Adrenal gland (tissue), 5 donors: Measurements from ENCODE around the gene NHS.

Experiments used
- CTCF ChIP-seq, 6 experiments: fragments of 450-650 bp in 4 of 6; fragments of 200-600 bp in 2 of 6; sonication (generic) in 1 of 6; IDR thresholded peaks; 1 replicate in 5 of 6; 2 replicates in 1 of 6; pipeline versions ENCODE4 v1.5.1 to v1.8.0; 2016 to 2021; ENCODE audit warnings: antibody characterized with exemption in 6 of 6, mild to moderate bottlenecking in 2 of 6, moderate library complexity in 1 of 6
- POLR2A ChIP-seq, 2 donors: fragments of 450-650 bp; IDR thresholded peaks; one replicate each; pipeline ENCODE4 v1.6.1; 2017; ENCODE audit warnings: antibody characterized with exemption in 2 of 2, mild to moderate bottlenecking in 2 of 2, moderate library complexity in 1 of 2
- donor health status: DM: no; HTN: no; CAD: no.

GRCh38 chrX:17403189-17403691, 28.2 kb downstream of the NHS start:
- TF ChIP-seq CTCF (IDR thresholded peaks at IDR 0.05) (no peak), POLR2A (IDR thresholded peaks at IDR 0.05) (no peak)
